ENCODE results near the gene SPPL3. TPM values are rescaled to one million over a fixed set of nuclear protein-coding genes. Genes with fewer than 3 reads are reported as not detected.

SPPL3 gene
- total RNA-seq, 4 donors from 2014 or later: 5.4 to 82.7 (median 23.2) TPM

DNA sequence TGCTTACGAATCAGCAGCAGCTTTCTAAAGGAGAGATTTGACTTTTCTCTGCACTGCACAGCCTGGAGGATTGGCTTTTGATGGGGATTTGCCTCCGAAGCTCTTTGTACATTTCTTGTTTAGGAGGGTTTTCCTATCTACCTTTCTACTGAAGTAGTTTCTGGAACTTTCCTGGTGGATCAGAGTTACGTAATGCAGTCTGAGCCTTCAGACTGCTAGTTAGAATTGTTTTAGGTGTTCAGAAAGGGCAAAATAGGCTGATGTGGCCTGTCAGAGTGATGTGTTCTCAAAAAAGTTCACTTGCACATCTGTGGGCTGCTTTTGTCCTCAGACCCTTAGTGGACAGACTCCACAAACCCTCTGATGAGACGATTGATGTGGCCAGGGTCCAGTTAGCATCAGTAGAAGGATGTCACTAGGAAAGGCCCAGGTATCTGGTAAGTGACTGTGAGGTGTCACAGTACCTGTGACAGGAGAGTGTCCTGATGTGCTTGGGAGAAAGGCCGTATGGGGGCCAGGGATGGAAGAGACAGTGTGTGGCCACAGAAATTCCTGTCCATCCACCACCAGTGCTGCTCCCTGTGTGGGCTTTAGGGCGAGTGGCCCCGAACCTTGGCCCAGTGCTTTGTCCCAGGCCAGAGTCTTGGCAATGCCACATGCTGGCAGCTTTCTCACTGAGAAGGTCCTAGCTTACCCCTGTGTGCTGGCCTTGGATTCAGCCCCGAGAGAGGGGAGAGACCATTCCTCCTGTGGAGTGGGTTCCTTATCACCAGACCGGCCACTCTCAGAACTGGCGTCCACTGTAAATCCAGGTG, 183.0 kb downstream of the SPPL3 start:
- TF ChIP-seq, protein P1, sequence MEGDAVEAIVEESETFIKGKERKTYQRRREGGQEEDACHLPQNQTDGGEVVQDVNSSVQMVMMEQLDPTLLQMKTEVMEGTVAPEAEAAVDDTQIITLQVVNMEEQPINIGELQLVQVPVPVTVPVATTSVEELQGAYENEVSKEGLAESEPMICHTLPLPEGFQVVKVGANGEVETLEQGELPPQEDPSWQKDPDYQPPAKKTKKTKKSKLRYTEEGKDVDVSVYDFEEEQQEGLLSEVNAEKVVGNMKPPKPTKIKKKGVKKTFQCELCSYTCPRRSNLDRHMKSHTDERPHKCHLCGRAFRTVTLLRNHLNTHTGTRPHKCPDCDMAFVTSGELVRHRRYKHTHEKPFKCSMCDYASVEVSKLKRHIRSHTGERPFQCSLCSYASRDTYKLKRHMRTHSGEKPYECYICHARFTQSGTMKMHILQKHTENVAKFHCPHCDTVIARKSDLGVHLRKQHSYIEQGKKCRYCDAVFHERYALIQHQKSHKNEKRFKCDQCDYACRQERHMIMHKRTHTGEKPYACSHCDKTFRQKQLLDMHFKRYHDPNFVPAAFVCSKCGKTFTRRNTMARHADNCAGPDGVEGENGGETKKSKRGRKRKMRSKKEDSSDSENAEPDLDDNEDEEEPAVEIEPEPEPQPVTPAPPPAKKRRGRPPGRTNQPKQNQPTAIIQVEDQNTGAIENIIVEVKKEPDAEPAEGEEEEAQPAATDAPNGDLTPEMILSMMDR (IDR thresholded peaks at IDR 0.05): no peak
- TF ChIP-seq POLR2A (IDR thresholded peaks at IDR 0.05): no peak
- H3K27me3 ChIP-seq: no peaks in the 10 kb centered on the region
- H3K27ac ChIP-seq: no peak overlapping the region
- no peaks in the 10 kb centered on the region for H3K36me3 ChIP-seq
- no peaks in the 10 kb centered on the region for H3K4me1 ChIP-seq
- no peak overlapping the region for H3K4me3 ChIP-seq
- DNase-seq: no peak
- H3K9me3 ChIP-seq: no peaks in the 10 kb centered on the region
- intact Hi-C loops (cut with DNase I; ENCODE audit: low total_unique reads): no loop called here

DNA sequence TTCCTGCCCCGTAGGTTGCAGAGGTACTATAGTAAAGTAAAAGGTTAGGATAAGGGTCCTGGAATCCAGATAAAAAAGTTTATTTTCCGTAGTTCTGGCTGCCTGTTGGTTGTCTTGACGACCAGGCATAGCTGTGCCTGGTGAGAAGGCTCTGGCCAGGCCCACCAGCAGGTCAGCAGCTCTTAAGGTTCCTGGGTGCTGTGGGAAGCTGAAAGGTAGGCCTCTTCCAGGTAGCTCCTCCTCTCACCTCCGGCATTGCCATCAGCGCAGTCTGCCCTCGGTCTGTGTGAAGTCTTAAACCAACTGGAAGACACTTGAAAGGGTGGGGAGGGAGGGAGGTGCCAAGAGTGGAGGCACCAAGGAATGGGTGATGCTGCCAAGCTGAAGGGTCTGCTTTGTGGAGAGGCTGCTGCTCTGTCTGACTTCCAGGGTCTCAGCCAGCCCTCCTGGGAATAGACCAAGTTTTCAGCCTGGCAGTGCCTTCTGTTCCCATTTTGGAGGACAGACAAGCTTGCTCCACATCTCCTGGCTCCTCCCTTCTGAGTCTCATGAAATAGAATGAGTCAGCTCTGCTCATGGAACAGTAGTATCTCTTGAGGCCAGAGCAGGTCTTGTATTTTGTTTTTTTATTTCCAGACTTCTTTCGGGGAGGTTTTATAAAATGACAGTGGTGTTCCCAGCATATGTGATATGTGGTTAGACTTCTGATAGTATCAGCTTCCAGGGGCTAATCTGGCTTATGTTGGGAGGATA, 183.7 kb downstream of the SPPL3 start:
- H3K27ac ChIP-seq: no peak overlapping the region
- H3K27me3 ChIP-seq: no peaks in the 10 kb centered on the region
- H3K4me1 ChIP-seq: no peaks in the 10 kb centered on the region
- no peak for TF ChIP-seq POLR2A (IDR thresholded peaks at IDR 0.05)
- TF ChIP-seq, protein P1 (IDR thresholded peaks at IDR 0.05): no peak
- H3K36me3 ChIP-seq: no peaks in the 10 kb centered on the region
- H3K4me3 ChIP-seq: no peak overlapping the region
- DNase-seq: no peak
- no peaks in the 10 kb centered on the region for H3K9me3 ChIP-seq
- intact Hi-C loops (cut with DNase I; ENCODE audit: low total_unique reads): no loop called here

DNA sequence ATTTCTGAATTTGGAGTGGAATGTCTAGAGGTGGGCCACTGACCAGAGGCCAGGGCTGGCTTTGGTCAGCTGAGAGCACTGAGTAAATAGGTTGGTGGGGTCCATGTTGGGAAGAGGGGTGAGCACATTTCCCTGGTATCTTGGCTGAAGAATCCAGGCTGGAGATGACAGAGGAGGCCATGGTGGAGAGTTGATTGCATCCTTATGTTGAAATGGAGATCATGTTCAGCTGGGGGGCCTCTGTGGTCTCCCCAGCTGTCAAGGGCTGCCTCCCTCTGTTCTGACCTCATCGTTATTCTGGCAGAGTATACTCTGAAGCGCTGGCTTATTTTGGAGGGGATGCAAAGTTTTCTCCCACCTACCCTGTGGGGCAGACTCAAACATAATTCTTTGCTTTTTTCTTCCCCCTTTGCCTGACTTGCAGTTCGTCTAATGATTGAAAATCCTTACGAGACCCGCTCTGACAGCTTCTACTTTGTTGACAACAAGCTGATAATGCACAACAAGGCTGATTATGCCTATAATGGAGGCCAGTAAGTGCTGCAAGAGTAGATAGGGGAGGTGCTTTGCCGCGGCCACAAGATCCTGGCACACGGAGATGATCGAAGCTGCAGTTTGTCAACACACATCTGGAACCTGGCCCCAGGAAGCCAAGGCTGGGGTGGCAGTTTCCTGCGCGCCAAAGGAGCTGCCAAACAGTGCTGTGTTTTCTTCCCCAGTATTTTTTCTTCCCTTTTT, 184.5 kb downstream of the SPPL3 start:
- Histone ChIP-seq H3K36me3 (no peaks in the 10 kb centered on the region), H3K27ac (no peak overlapping the region), H3K4me3 (no peak overlapping the region), H3K9me3 (no peaks in the 10 kb centered on the region), H3K27me3 (no peaks in the 10 kb centered on the region), H3K4me1 (no peaks in the 10 kb centered on the region)
- intact Hi-C loops (cut with DNase I; ENCODE audit: low total_unique reads): no loop called here
- DNase-seq: no peak
- TF ChIP-seq, protein P1 (IDR thresholded peaks at IDR 0.05): no peak
- no peak for TF ChIP-seq POLR2A (IDR thresholded peaks at IDR 0.05)

DNA sequence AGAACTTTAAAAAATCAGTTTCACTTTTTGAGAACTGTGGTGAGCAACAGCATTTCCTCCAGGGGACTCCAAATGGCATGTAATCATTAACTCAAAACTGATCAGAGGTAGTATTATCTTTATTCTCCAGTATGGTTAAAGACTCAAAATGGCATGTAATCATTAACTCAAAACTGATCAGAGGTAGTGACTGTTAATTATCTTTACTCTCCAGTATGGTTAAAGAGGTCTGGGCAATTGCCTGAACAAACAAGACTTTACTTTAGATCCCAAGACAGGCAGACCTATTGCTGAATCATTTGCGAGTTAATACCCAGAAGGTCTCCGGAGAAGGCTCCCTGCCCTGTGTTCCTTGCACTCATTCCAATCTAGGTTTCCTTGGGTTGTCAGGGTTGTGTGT, 185.1 kb downstream of the SPPL3 start:
- no peaks in the 10 kb centered on the region for H3K4me1 ChIP-seq
- DNase-seq: no peak
- no peaks in the 10 kb centered on the region for H3K27me3 ChIP-seq
- TF ChIP-seq POLR2A (IDR thresholded peaks at IDR 0.05): no peak
- TF ChIP-seq, protein P1 (IDR thresholded peaks at IDR 0.05): no peak
- H3K4me3 ChIP-seq: no peak overlapping the region
- no peaks in the 10 kb centered on the region for H3K9me3 ChIP-seq
- no peaks in the 10 kb centered on the region for H3K36me3 ChIP-seq
- H3K27ac ChIP-seq: no peak overlapping the region
- intact Hi-C loops (cut with DNase I; ENCODE audit: low total_unique reads): no loop called here
